ENCODE results near the gene NUB1.

DNA sequence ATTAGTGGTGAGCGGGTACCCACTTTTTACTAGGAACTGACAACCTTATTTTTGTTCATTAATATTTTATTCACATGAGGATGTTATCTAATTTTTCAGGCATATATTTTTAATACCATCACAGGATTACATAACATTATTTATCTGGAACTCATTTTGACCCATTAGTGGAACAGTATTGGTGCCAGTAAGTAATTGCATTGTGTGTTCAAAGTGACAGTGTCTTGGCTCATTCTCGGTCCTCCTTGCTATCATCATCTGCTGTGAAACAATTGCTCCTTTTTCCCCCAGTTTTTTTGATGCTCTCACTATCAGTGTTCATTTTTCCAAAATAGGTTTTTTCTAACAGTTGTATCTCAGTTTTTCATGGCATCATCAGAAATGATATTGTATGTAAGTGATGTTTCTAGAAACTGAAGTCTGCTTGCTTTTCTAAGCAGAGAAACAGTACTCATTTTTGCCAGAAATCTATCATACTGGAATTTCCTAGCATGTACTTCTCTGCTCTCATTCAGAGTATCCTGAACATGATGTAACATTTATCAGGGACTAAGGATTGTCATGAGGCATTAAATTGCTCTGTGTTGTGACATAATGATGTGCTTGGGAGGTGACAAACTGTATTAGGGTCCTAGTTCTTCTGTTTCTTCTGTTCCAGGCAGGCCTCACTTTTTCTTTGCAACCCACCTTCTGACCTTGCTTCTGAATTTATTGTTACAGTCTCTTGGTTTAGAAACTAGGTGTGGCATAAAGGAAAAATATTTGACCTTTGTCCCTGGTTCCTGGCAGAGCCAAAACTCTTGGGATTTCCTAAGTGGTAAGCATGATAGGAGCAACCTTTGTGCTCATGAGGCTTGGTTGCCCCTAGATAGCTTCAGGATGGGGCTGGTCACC, 4.2 kb downstream of the NUB1 start:
- TF ChIP-seq HDGF (IDR thresholded peaks at IDR 0.05; ENCODE audit: borderline replicate concordance) (no peak), ARNT (IDR thresholded peaks at IDR 0.05) (no peak), TARDBP (IDR thresholded peaks at IDR 0.05) (no peak), SUZ12 (IDR thresholded peaks at IDR 0.05) (no peak), FOXM1 (IDR thresholded peaks at IDR 0.05; ENCODE audit: borderline replicate concordance) (no peak), SP1 (IDR thresholded peaks at IDR 0.05) (no peak), FOXA1 (IDR thresholded peaks at IDR 0.05) (no peak)

Data from HEK293T (cell line).